ENCODE measurements around the gene OR7G2. TPM values are rescaled to one million over a fixed set of nuclear protein-coding genes. Genes with fewer than 3 reads are reported as not detected.
"Not testable (repeated sequence)": the region's sequence is repeated elsewhere in the genome, so short reads cannot be mapped to it uniquely, and the experiment has no call there.

OR7G2 gene
- total RNA-seq, 4 donors from 2014 or later: not detected

DNA sequence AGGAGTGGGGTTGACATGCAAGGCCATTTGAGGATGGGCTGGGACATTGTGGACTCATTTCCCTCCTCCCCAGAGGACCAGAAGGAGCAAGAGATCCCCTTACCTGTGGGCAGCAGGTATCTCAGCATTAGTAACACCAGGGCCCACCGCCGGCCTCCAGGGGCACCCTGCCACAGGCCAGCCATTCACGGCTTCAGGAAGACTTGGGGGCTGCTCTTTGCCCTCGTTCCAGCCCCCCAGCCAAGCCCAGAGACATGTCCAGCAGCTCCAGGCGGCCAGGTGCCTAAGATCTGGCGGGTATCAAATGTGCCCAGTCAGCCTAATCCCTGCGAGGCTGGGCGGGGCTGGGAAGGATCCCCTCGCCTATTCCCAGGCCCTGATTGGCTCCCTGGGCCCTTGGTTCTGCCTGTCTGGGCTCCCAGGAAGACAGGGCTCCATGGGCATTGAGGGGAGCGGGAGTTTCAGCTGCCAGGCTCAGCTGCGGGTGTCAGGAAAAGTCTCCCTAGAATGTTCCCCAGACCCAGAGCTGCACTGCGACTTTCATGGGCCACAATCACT, 41.7 kb downstream of the OR7G2 start:
- no peak overlapping the region for H3K4me3 ChIP-seq
- H3K36me3 ChIP-seq: no peaks in the 10 kb centered on the region
- H3K9me3 ChIP-seq: no peaks in the 10 kb centered on the region
- 77% methylated on average over 8 of the region's 12 CpGs for WGBS
- H3K27ac ChIP-seq: no peak overlapping the region
- peaks cover 2% of the 10 kb centered on the region for H3K27me3 ChIP-seq
- TF ChIP-seq, protein P1, sequence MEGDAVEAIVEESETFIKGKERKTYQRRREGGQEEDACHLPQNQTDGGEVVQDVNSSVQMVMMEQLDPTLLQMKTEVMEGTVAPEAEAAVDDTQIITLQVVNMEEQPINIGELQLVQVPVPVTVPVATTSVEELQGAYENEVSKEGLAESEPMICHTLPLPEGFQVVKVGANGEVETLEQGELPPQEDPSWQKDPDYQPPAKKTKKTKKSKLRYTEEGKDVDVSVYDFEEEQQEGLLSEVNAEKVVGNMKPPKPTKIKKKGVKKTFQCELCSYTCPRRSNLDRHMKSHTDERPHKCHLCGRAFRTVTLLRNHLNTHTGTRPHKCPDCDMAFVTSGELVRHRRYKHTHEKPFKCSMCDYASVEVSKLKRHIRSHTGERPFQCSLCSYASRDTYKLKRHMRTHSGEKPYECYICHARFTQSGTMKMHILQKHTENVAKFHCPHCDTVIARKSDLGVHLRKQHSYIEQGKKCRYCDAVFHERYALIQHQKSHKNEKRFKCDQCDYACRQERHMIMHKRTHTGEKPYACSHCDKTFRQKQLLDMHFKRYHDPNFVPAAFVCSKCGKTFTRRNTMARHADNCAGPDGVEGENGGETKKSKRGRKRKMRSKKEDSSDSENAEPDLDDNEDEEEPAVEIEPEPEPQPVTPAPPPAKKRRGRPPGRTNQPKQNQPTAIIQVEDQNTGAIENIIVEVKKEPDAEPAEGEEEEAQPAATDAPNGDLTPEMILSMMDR (IDR thresholded peaks at IDR 0.05): no peak
- DNase-seq (ENCODE audit: low spot score in 2 of 2): no peak
- H3K4me1 ChIP-seq: no peaks in the 10 kb centered on the region

DNA sequence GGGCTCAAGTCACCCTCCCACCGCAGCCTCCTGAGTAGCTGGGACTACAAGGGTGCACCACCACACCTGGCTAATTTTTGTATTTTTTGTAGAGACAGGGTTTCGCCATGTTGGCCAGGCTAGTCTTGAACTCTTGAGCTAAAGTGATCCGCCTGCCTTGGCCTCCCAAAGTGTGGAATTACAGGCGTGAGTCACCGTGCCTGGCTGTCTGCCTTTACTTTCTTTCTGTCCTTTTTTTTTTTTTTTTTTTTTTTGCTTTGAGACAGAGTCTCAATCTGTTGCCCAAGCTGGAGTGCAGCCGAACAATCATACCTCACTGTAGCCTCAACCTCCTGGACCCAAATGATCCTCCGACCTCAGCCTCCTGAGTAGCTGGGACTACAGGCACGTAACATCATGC, 45.4 kb downstream of the OR7G2 start:
- Histone ChIP-seq H3K27ac (no peak overlapping the region), H3K9me3 (no peaks in the 10 kb centered on the region), H3K27me3 (no peaks in the 10 kb centered on the region), H3K36me3 (no peaks in the 10 kb centered on the region), H3K4me3 (no peak overlapping the region), H3K4me1 (no peaks in the 10 kb centered on the region)
- WGBS: 80% methylated on average over 8 of the region's 8 CpGs
- no peak for TF ChIP-seq EP300 (IDR thresholded peaks at IDR 0.05)
- TF ChIP-seq POLR2A (IDR thresholded peaks at IDR 0.05): no peak
- TF ChIP-seq POLR2AphosphoS5 (IDR thresholded peaks at IDR 0.05): no peak
- TF ChIP-seq, protein P1 (IDR thresholded peaks at IDR 0.05): no peak
- DNase-seq (ENCODE audit: low spot score in 2 of 2): no peak

DNA sequence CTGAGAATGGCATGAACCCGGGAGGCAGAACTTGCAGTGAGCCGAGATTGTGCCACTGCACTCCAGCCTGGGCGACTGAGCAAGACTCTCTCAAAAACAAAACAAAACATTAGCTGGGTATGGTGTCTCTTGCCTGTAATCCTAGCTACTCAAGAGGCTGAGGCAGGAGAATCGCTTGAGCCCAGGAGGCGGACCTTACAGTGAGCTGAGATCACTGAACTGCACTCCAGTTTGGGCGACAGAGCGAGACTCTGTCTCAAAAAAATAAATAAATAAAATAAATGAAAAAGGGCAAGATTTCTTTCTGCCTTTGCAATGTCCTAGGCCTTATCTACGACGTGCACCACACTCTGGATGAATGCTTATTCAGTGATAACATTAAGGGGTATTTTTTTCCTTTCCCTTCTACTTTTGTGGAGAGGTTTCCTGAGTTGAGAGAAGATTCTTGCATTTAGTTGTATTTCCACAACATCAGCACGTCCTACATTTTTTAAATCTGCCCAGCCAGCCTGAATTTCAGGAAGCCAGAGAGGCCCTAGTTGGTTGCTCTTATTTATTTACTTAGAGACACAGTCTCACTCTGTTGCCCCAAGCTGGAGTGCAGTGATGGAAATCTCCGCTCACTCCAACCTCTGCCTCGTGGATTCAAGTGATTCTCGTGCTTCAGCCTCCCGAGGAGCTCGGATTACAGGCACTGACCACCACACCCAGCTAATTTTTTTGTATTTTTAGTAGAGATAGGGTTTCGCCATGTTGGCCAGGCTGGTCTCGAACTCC, 46.5 kb downstream of the OR7G2 start:
- TF ChIP-seq POLR2AphosphoS5 (IDR thresholded peaks at IDR 0.05) (no peak), EP300 (IDR thresholded peaks at IDR 0.05) (no peak), POLR2A (IDR thresholded peaks at IDR 0.05) (no peak)
- TF ChIP-seq, protein P1 (IDR thresholded peaks at IDR 0.05): no peak

DNA sequence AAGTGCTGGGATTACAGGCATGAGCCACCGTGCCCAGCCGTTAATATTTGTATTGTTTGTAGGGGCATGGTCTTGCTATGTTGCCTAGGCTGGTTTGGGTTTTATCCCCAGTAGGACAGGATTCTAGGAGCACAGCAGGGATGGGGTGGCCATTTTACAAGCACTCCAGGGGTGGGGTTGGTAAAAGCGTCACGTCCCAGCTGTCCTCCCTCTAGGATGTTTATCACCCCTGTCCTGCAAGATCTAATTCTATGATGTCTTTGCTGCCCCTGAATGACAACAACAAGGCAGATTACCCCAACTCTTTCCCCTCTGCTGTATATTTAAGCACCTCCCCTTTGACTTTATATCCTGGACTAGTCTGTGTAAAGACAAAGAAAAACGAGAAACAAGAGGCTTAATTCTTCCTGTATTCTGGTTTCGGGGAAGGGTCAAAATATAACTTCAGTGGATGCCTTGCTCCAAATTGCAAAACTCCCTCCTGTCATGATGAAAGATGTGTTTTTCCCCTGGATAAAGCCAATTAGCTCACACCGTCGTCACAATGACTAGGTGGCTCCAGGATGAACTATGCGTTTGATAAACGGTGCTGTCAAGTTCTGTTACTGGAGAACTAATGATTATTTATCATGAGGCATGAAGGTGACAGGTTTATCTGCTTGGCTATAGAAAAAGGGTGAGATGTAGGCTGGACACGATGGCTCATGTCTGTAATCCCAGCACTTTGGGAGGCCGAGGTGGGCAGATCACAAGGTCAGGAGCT, 48.2 kb downstream of the OR7G2 start:
- WGBS: 50% methylated on average over 12 of the region's 12 CpGs
- Histone ChIP-seq H3K9me3 (no peaks in the 10 kb centered on the region), H3K27me3 (peaks cover 3% of the 10 kb centered on the region), H3K4me3 (no peak overlapping the region), H3K36me3 (no peaks in the 10 kb centered on the region), H3K4me1 (no peaks in the 10 kb centered on the region), H3K27ac (no peak overlapping the region)
- DNase-seq (ENCODE audit: low spot score in 2 of 2): no peak
- TF ChIP-seq POLR2A (IDR thresholded peaks at IDR 0.05): no peak
- no peak for TF ChIP-seq EP300 (IDR thresholded peaks at IDR 0.05)

More for the DNA sequence above, 46.5 kb downstream of the OR7G2 start:
- H3K36me3 ChIP-seq: no peaks in the 10 kb centered on the region
- no peaks in the 10 kb centered on the region for H3K27me3 ChIP-seq
- no peak overlapping the region for H3K4me3 ChIP-seq
- no peaks in the 10 kb centered on the region for H3K4me1 ChIP-seq
- no peaks in the 10 kb centered on the region for H3K9me3 ChIP-seq
- DNase-seq (ENCODE audit: low spot score in 2 of 2): no peak
- H3K27ac ChIP-seq: no peak overlapping the region
- 75% methylated on average over 17 of the region's 17 CpGs for WGBS

DNA sequence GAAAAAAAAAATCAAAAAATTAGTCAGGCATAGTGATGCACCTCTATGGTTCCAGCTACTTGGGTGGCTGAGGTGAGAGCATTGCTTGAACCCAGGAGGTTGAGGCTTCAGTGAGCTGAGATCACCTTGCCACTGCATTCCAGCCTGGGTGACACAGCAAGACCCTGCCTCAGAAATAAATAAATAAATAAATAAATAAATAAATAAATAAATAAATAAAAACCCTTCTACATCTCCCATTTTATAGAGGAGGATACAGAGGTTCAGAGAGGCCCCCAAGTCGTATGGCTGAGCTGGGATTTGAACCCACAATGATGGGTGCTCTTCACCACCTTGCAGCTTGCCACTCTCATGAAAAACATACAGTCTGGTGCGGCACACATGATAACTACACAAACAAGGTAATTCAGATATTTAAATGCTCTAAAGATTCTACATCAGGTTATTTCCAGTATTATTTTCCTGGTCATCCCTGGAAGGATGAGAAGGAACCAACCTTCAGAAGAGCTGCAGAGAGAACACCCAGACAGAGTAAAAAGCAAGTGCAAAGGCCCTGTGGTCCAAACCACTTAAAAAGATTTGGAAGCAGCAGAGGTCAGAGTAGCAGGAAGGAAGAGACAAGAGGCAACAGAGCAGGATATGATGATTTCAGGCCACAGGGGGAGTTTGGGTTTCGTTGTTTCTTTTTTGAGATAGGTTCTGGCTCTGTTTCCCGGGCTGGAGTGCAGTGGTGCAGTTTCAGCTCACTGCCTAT, 49.6 kb downstream of the OR7G2 start:
- peaks cover 3% of the 10 kb centered on the region for H3K27me3 ChIP-seq
- TF ChIP-seq EP300 (IDR thresholded peaks at IDR 0.05) (no peak), POLR2AphosphoS5 (IDR thresholded peaks at IDR 0.05) (no peak), POLR2A (IDR thresholded peaks at IDR 0.05) (no peak)
- TF ChIP-seq, protein P1 (IDR thresholded peaks at IDR 0.05): no peak

DNA sequence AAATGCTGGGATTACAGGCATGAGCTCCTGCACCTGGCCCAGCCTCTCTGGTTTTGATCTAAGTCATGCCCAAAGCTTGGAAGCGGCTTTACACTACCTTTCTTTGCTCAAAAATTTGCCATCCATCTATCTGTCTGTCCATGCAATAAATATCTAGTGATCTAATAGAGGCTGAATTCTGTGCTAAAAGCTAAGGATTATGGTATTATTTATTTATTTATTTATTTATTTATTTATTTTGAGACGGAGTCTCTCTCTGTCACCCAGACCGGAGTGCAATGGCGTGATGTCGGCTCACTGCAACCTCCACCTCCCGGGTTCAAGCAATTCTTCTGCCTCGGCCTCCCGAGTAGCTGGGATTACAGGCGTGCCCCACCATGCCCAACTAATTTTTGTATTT, 51.1 kb downstream of the OR7G2 start:
- not testable (repeated sequence) for H3K4me3 ChIP-seq; H3K27me3 ChIP-seq; H3K27ac ChIP-seq; DNase-seq (ENCODE audit: low spot score in 2 of 2); H3K36me3 ChIP-seq; H3K9me3 ChIP-seq; H3K4me1 ChIP-seq
- WGBS: 95% methylated on average over 9 of the region's 9 CpGs

More for the DNA sequence above, 49.6 kb downstream of the OR7G2 start:
- DNase-seq (ENCODE audit: low spot score in 2 of 2): no peak
- no peak overlapping the region for H3K27ac ChIP-seq
- no peaks in the 10 kb centered on the region for H3K4me1 ChIP-seq
- H3K4me3 ChIP-seq: no peak overlapping the region
- no peaks in the 10 kb centered on the region for H3K9me3 ChIP-seq
- H3K36me3 ChIP-seq: no peaks in the 10 kb centered on the region
- WGBS: 78% methylated on average over 4 of the region's 4 CpGs

All from suprapubic skin (tissue), 4 donors.